GM18868 (cell line): ENCODE results near the gene HEPACAM.
"Not testable (repeated sequence)": the region's sequence is repeated elsewhere in the genome, so short reads cannot be mapped to it uniquely, and the experiment has no call there.

Source experiments
- ATAC-seq: cut with Tn5 transposase; IDR thresholded peaks from one replicate; pipeline ENCODE4 v1.9.1; 2021; ENCODE audit warnings: mild to moderate bottlenecking, moderate library complexity; ENCODE audit not compliant: unreplicated experiment

HEPACAM gene, protein sequence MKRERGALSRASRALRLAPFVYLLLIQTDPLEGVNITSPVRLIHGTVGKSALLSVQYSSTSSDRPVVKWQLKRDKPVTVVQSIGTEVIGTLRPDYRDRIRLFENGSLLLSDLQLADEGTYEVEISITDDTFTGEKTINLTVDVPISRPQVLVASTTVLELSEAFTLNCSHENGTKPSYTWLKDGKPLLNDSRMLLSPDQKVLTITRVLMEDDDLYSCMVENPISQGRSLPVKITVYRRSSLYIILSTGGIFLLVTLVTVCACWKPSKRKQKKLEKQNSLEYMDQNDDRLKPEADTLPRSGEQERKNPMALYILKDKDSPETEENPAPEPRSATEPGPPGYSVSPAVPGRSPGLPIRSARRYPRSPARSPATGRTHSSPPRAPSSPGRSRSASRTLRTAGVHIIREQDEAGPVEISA

GRCh38 chr11:124935548-124936514 lies at the start of gene HEPACAM:
Gene HEPACAM (minus strand): TSS chr11:124936047. CDS start chr11:124936006, 41 bp downstream.
- ATAC-seq, result no peak

- ATAC-seq, result no peak
Measured at GRCh38 chr11:124984512-124984854, 48.6 kb upstream of the HEPACAM start.

- no peak for ATAC-seq
Measured at GRCh38 chr11:124983674-124984511, 48.0 kb upstream of the HEPACAM start.

DNA sequence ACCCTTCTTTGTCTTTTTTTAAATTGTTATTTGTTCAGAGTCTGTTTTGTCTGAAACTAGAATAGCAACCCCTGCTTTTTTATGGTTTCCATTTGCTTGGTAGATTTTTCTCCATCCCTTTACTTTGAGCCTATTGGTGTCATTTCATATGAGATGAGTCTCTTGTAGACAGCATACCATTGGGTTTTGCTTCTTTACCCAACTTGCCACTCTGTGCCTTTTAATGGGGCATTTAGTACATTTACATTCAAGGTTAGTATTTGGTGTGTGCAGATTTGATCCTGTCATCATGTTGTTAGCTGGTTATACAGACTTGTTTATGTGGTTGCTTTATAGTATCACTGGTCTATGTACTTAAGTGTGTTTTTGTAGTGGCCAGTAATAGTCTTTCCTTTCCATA lies 46.2 kb upstream of the HEPACAM start:
- no peak for ATAC-seq

- ATAC-seq, result no peak
Measured at GRCh38 chr11:124978316-124978715, 42.5 kb upstream of the HEPACAM start.

DNA sequence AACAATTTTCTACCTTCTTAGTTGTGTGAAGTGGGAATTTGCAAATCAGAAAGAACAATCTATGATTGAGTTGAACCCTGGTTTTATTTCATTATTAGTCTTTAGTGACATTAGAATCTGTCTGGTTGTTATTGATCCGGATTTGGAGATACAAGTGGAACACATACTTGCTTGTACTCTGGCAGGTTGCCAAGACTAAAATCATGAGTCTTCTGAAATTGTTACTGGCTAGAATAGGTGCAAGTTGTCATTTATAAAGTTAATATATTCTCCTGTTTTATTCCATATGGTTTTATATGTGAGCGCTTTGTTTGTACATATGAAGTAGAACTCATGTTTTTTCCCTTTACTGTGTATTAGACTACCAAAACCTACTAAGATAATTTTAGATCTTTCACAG lies 41.2 kb upstream of the HEPACAM start:
- no peak for ATAC-seq

GRCh38 chr11:124976531-124976930 lies 40.7 kb upstream of the HEPACAM start:
- no peak for ATAC-seq

DNA sequence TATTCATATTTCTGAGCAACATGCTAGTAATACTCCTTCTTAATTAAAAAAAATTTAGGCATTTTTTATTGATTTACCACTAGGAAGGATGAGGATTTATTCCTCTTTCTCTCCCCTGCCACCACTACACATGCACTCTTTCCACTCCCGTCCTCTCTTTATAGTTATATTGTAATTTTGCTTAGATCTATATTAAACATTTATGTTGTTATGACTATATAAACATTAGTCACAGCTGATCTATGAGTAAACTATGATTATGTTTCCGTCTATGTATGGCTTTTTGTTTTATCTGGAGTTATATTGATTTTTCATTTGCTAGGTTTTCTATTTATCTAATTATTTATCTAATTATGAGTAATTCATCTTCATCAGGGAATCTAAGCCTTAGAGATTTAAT lies 36.0 kb upstream of the HEPACAM start:
- ATAC-seq, result no peak

DNA sequence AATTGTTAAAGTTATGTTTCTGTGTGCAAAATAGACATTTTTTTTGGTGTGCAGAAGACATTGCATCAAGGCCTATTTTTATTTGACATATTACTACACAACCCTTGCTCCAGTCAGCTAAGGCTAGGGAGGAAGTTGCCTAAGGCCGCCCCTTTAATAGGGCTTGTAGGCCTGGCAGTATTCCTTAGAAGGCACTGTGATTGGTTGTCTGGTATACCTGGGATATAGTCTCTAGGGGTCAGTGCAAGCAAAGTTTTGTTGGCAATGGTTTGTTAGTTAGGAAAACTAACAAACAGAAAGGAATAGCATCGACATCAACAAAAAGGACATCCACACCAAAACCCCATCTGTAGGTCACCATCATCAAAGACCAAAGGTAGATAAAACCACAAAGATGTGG lies 35.1 kb upstream of the HEPACAM start:
- no peak for ATAC-seq

DNA sequence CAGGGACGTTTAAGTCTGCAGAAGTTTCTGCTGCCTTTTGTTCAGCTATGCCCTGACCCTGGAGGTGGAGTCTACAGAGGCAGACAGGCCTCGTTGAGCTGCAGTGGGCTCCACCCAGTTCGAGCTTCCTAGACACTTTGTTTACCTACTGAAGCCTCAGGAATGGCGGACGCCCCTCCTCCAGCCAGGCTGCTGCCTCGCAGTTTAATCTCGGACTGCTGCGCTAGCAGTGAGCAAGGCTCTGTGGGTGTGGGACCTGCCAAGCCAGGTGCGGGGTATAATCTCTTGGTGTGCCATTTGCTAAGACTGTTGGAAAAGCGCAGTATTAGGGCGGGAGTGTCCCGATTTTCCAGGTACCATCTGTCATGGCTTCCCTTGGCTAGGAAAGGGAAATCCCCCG lies 32.4 kb upstream of the HEPACAM start:
- not testable (repeated sequence) for ATAC-seq

DNA sequence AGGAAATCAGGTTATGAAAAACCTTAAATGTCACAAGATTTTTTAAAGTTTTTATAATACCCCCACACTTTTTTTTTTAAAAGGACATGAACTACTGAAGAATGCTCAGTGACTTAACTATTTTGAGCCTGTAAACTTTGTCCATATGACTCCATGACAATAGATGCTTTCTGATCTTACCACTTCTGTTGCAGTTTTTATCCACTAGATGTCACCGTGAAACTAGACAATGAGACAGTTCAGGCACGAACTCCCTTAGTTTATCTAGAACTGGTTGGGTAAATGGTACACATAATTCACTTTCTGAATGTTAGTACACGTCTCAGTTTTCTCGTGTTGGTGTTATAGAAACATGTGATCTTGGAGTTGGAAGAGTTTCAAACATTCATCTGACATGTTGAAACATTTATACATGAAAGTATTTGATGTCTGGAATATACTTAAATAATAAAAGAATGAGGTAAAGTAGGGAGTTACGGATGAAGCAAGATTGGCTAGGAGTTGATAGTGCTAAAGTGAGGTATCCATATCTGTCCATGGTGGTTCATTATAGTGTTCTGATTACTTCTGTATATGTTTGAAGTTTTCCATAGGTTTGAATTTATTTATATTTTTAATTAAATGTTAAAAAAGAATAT lies 26.2 kb upstream of the HEPACAM start:
- peak; percentile 95 for ATAC-seq

GRCh38 chr11:124955035-124955434 lies 19.2 kb upstream of the HEPACAM start:
- ATAC-seq, result no peak

GRCh38 chr11:124954590-124954955 lies 18.7 kb upstream of the HEPACAM start:
- no peak for ATAC-seq

- ATAC-seq, result peak; percentile 99
Measured at GRCh38 chr11:124953753-124954589, 18.1 kb upstream of the HEPACAM start, which contains the start of gene CCDC15. Gene CCDC15 (plus strand): TSS chr11:124954202. CDS start chr11:124954733, 531 bp downstream.

GRCh38 chr11:124951341-124951740 lies 15.5 kb upstream of the HEPACAM start:
- ATAC-seq, result no peak

- no peak for ATAC-seq
Measured at GRCh38 chr11:124950601-124951330, 14.9 kb upstream of the HEPACAM start.

- no peak for ATAC-seq
Measured at GRCh38 chr11:124946735-124947141, 10.9 kb upstream of the HEPACAM start.

GRCh38 chr11:124945826-124946225 lies 10.0 kb upstream of the HEPACAM start:
- ATAC-seq, result no peak

DNA sequence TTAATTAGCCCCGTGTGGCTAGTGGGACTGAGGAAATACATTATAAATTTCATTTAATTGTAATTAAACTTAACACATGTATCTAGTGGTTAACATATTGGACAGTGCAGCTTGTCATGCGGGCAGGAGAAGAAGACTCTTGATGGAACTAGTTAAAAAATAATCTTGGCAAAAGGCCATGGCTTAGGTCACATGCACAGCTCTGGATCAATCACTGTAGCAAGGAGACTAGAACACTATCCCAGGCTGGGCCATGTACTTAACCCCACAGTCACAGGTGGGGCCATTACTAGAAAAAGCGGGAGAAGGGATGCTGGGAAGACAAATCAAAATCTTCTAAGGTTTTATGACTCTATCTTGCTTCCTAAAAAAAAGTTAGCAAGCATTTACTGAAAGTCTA lies 8.7 kb upstream of the HEPACAM start:
- ATAC-seq, result no peak
